NCI-H2196 treated with DMSO at 0.1 percent for 48 hours (cell line): Measurements from ENCODE around the gene SSBP2.
"Not testable (repeated sequence)": the region's sequence is repeated elsewhere in the genome, so short reads cannot be mapped to it uniquely, and the experiment has no call there.

ENCODE experiments used
- DNase-seq: peaks from one replicate; lab custom pipeline; 2025; ENCODE audit not compliant: unreplicated experiment; lab: John Stamatoyannopoulos, UW

SSBP2 gene

GRCh38 chr5:81739291-81739690 is 11.6 kb downstream of the SSBP2 start:
- no peak for DNase-seq

- DNase-seq: no peak
Measured at GRCh38 chr5:81729276-81729675, 21.6 kb downstream of the SSBP2 start.

GRCh38 chr5:81728301-81728700 is 22.6 kb downstream of the SSBP2 start:
- DNase-seq: no peak

- no peak for DNase-seq
Measured at GRCh38 chr5:81726297-81726696, 24.6 kb downstream of the SSBP2 start.

DNA sequence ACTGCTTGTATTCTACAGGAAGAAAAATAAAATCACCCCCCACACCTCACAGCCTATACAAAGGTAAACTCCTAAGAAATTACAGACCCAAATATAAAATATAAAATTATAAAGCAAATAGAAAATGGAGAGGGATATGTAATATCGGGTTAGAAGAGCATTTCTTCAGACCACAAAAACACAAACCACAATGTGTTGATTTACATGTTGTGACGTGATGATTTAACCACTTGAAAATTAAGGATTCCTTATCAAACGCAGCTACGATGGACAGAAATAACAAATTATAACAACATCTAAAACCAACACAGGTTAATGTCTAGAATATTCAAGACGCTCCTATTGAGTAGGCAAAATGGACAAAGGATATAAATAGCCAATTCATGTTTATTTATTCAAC is 26.3 kb downstream of the SSBP2 start:
- no peak for DNase-seq

DNA sequence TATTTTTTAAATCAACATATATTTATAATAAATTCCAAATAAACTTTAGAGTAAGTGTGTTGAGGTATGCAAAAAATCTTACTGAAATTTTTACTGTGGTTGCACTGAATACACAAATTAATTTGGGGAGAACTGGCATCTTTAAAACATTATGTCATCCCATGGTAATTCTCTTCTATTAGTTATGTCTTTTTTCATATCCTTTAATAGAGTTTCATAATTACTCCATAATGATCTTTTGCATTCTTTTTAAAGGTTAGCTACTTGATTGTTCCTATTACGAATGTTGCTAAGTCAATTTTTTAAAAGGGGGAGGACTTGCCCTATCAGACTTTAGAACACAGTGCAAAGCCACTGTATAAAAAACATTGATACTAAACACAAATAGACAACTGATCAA is 26.8 kb downstream of the SSBP2 start:
- no peak for DNase-seq

DNA sequence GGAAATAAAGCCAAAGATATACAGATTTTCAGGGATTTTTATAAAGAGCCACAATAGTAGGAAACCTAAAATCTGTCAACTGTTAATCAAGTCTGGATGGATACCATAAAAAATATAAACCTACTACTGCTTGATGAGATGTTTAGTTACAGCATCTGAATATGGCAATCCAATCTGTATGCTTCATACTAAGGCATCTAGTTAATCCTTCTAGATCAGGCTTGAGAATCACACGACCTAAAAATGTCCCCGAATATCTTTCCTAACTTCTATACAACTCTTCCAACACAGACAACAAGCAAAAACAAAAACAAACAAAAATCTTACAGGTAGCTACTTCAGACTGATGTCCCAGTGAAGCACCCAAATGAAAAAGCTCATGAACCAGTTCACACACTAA is 29.8 kb downstream of the SSBP2 start:
- no peak for DNase-seq

GRCh38 chr5:81719743-81720345 is 31.1 kb downstream of the SSBP2 start:
- no peak for DNase-seq

- DNase-seq: no peak
Measured at GRCh38 chr5:81718300-81718699, 32.6 kb downstream of the SSBP2 start.

DNA sequence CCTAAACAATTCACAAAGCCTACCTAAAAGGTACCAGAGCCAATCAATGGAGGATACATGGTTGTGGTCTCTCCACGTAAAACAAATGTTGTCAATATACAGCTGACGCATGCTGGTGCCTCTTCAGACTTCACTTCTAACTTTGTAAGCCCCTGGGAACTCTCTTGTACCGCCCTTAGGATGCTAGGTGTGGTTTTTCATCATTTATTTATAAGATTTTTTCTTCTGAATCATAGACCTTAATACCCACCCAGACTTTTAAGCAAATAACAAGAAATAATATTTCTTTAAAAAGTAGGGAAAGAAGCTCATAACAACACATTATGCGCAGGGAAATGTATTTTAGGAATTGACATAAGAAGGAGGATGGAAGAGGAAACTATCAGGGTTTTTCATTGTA is 33.0 kb downstream of the SSBP2 start:
- DNase-seq: no peak

GRCh38 chr5:81717226-81717625 is 33.7 kb downstream of the SSBP2 start:
- no peak for DNase-seq

DNA sequence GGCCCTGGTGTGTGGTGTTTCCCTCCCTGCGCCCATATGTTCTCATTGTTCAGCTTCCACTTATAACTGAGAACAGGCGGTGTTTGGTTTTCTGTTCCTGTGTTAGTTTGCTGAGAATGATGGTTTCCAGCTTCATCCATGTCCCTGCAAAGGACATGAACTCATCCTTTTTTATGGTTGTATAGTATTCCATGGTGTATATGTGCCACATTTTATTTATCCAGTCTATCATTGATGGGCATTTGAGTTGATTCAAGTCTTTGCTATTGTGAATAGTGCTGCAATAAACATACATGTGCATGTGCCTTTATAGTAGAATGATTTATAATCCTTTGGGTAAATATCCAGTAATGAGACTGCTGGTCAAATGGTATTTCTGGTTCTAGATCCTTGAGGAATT is 36.8 kb downstream of the SSBP2 start:
- DNase-seq: not testable (repeated sequence)

GRCh38 chr5:81708889-81709288 is 42.0 kb downstream of the SSBP2 start:
- no peak for DNase-seq

DNA sequence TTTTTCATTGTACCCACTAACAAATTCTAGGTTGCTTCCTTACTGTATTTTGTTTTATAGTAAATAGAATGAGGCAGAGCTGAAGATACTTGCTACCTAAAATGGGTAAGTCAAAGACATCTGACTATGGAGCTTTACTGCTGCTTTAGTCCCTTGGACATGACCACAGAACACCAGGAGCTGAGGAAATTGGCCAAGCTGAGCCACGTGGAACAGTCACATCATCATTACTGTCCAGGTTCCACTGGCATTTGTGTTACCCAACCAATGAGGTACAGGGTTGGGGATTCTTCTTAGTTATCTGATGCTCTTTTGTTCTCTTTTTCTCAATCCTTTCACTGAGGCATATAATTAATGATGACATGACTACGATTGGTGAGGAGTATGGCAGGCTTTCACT is 47.1 kb downstream of the SSBP2 start:
- DNase-seq: no peak

GRCh38 chr5:81700166-81700565 is 50.7 kb downstream of the SSBP2 start:
- DNase-seq: no peak

- DNase-seq: no peak
Measured at GRCh38 chr5:81698813-81699212, 52.1 kb downstream of the SSBP2 start.

- DNase-seq: no peak
Measured at GRCh38 chr5:81696418-81697397, 54.2 kb downstream of the SSBP2 start.

DNA sequence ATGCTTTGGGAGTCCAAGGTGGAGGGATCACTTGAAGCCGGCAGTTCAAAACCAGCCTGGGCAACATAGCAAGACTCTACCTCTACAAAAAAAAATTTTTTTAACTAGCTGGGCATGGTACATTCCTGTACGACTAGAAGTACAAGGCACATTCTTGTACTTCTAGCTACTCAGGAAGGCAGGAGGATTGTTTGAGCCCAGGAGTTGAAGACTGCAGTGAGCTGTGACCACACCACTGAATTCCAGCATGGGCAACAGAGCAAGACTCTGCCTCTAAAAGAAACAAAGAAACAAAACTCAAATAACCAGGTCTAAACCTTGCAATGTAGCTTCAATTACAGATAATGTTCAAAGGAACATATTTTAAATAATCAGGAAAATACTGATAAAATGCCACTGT is 56.2 kb downstream of the SSBP2 start:
- DNase-seq: no peak

GRCh38 chr5:81688215-81688614 is 62.7 kb downstream of the SSBP2 start:
- no peak for DNase-seq

- no peak for DNase-seq
Measured at GRCh38 chr5:81687292-81687691, 63.6 kb downstream of the SSBP2 start.

- DNase-seq: no peak
Measured at GRCh38 chr5:81685471-81685870, 65.4 kb downstream of the SSBP2 start.

- no peak for DNase-seq
Measured at GRCh38 chr5:81679885-81680284, 71.0 kb downstream of the SSBP2 start.
